Tibial nerve (tissue), 4 donors: ENCODE results near the gene DDX23.

Source experiments
- CTCF ChIP-seq, 5 experiments: fragments of 200-600 bp in 3 of 5; fragments of 450-650 bp in 2 of 5; sonication (generic) in 3 of 5; IDR thresholded peaks; one replicate each; pipeline ENCODE4 v1.5.1; 2016 to 2019; ENCODE audit warnings: antibody characterized with exemption in 5 of 5, mild to moderate bottlenecking in 3 of 5, moderate library complexity in 2 of 5
- EP300 ChIP-seq, 2 donors: sonication (generic); formaldehyde crosslinking; IDR thresholded peaks; one replicate each; pipeline ENCODE4 v1.6.1; 2017; ENCODE audit warnings: antibody characterized with exemption in 2 of 2, mild to moderate bottlenecking in 1 of 2

- TF ChIP-seq CTCF (IDR thresholded peaks at IDR 0.05) (no peak), EP300 (IDR thresholded peaks at IDR 0.05) (no peak)
These were observed 10.8 kb upstream of the DDX23 start for GRCh38 chr12:48862760-48863159.
